ENCODE measurements around the gene FRYL. TPM values are rescaled to one million over a fixed set of nuclear protein-coding genes. Genes with fewer than 3 reads are reported as not detected.

The FRYL gene
- total and polyA plus RNA-seq, 12 donors, result 11.7 to 60.1 (median 36.4) TPM

GRCh38 chr4:48490012-48490679 lies 289.9 kb downstream of the FRYL start, which contains the start of gene ZAR1:
ZAR1 (plus strand) TSS chr4:48490252; CDS start chr4:48490292, 40 bp downstream.
- no peaks in the 10 kb centered on the region for H3K36me3 ChIP-seq
- peaks cover 8 to 72% (median 65%) of the 10 kb centered on the region in 7 donors for H3K27me3 ChIP-seq
- intact Hi-C loops (cut with DNase I), result no loop called here
- H3K27ac ChIP-seq, result no peak within 1 kb of the TSS
- ATAC-seq, result peak in 3 of 8 donors; percentile 41 to 53 (median 49)
- peak in 1 of 2 donors; percentile 17 for DNase-seq
- TF ChIP-seq CTCF (IDR thresholded peaks at IDR 0.05), result no peak
- 1 to 2% methylated on average over 64 to 80 of the region's 80 CpGs for WGBS, 2 donors
- H3K9me3 ChIP-seq, result no peaks in the 10 kb centered on the region
- H3K4me3 ChIP-seq, result peak within 1 kb of the TSS; percentile 14 to 54 (median 38)
- H3K4me1 ChIP-seq, result peaks cover 0 to 12% (median 8%) of the 10 kb centered on the region in 9 donors

DNA sequence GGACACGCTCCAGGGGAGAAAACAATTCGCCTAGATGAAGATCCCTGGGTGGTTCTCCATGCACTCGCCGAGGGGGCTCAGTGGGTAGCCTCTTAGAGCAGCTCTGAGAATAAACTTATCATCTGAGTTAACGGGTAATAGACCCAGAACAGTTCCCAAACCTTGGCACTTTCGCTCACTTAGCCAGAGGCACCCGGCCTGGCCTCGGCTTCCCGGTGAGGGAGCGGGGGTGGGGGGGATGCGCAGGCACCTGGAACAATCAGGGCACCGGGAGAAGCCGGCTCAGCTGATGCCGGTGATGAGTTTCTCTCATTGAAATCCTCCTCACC lies 290.4 kb downstream of the FRYL start:
- intact Hi-C loops (cut with DNase I), result no loop called here

DNA sequence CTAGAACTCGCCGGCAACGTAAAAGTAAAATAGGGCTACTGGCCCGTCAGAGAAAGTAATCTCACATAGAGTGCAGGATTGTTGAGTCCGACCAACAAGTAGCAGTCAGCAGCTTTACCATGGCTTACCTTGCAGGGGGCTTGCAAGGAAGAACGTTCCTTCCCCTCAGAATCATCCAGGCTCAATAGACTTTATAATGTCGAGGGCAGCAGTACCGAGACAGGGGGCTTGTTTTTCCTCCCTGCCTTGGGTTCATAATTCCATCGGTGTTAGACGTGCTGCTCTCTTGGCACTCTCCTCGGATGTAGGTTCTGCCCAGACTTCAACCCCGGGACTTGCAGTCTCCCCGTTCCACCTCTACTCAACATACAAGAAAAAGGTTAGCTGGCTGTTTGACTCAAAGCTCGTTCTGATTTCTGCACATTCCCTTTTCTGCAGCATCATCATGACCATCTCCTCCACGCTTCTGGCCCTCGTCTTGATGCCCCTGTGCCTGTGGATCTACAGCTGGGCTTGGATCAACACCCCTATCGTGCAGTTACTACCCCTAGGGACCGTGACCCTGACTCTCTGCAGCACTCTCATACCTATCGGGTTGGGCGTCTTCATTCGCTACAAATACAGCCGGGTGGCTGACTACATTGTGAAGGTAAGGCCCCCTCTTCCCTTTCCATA lies 295.4 kb downstream of the FRYL start:
- TF ChIP-seq CTCF (IDR thresholded peaks at IDR 0.05), result no peak
- Histone ChIP-seq H3K9me3 (no peaks in the 10 kb centered on the region), H3K27me3 (peaks cover 0 to 93% (median 77%) of the 10 kb centered on the region in 7 donors), H3K36me3 (no peaks in the 10 kb centered on the region), H3K4me1 (peaks cover 0 to 13% (median 3%) of the 10 kb centered on the region in 9 donors), H3K4me3 (peak overlapping the region in 1 of 10 donors; percentile 46), H3K27ac (no peak overlapping the region)
- WGBS, 2 donors, result 37 to 39% methylated on average over 22 of the region's 22 CpGs
- no peak for DNase-seq
- no peak for ATAC-seq
- intact Hi-C loops (cut with DNase I), result no loop called here

More for the DNA sequence above, 290.4 kb downstream of the FRYL start:
- 21 to 22% methylated on average over 14 of the region's 14 CpGs for WGBS, 2 donors
- peak overlapping the region in 9 of 10 donors; percentile 14 to 54 (median 42) for H3K4me3 ChIP-seq
- H3K4me1 ChIP-seq, result peaks cover 0 to 12% (median 8%) of the 10 kb centered on the region in 9 donors
- no peaks in the 10 kb centered on the region for H3K9me3 ChIP-seq
- DNase-seq, result no peak
- no peak overlapping the region for H3K27ac ChIP-seq
- ATAC-seq, result no peak
- H3K36me3 ChIP-seq, result no peaks in the 10 kb centered on the region
- TF ChIP-seq CTCF (IDR thresholded peaks at IDR 0.05), result no peak
- peaks cover 8 to 77% (median 70%) of the 10 kb centered on the region in 7 donors for H3K27me3 ChIP-seq

GRCh38 chr4:48483777-48484493 lies 296.1 kb downstream of the FRYL start:
- Histone ChIP-seq H3K4me1 (peaks cover 0 to 18% (median 6%) of the 10 kb centered on the region in 9 donors), H3K36me3 (no peaks in the 10 kb centered on the region), H3K4me3 (peak overlapping the region in 9 of 10 donors; percentile 29 to 51 (median 38)), H3K27me3 (peaks cover 0 to 86% (median 70%) of the 10 kb centered on the region in 7 donors), H3K27ac (no peak overlapping the region), H3K9me3 (no peaks in the 10 kb centered on the region)
- 6 to 7% methylated on average over 65 to 66 of the region's 66 CpGs for WGBS, 2 donors
- TF ChIP-seq CTCF (IDR thresholded peaks at IDR 0.05), result no peak
- ATAC-seq, result peak in 3 of 8 donors; percentile 29 to 63 (median 35)
- intact Hi-C loops (cut with DNase I), result no loop called here
- no peak for DNase-seq

Measured in heart right ventricle (tissue), 16 donors.